Mesendoderm (in vitro differentiated cells): Measurements from ENCODE around the gene PIK3AP1.

Source experiments
- DNase-seq: peaks from one replicate; pipeline ENCODE4 v3.0.0; 2013
- H2AK5ac ChIP-seq: 2 replicates; pipeline ENCODE4 v1.6.1; 2013; ENCODE audit warnings: low read length, inconsistent platforms
- H2BK120ac ChIP-seq: 2 replicates; pipeline ENCODE4 v1.6.1; 2013; ENCODE audit warnings: low read depth, mild to moderate bottlenecking, low read length, moderate library complexity, mixed read lengths
- H2BK15ac ChIP-seq: replicated peaks from 2 replicates; pipeline ENCODE4 v1.6.1; 2013; ENCODE audit warnings: low read depth, mild to moderate bottlenecking, moderate library complexity
- H2BK5ac ChIP-seq: 2 replicates; pipeline ENCODE4 v1.6.1; 2013; ENCODE audit warnings: low read length, inconsistent platforms
- H3K18ac ChIP-seq: 2 replicates; pipeline ENCODE4 v1.6.1; 2013; ENCODE audit warnings: mild to moderate bottlenecking, low read length, mixed read lengths
- H3K23ac ChIP-seq: one replicate; pipeline ENCODE4 v1.6.1; 2013; ENCODE audit warnings: low read length
- H3K27ac ChIP-seq: 2 replicates; pipeline ENCODE4 v1.5.1; 2013; ENCODE audit warnings: low read depth, mild to moderate bottlenecking, inconsistent platforms, low read length, moderate library complexity
- H3K27me3 ChIP-seq: 2 replicates; pipeline ENCODE4 v1.6.1; 2013; ENCODE audit warnings: low read length, control low read depth, mild to moderate bottlenecking, inconsistent platforms; ENCODE audit not compliant: insufficient read depth, poor library complexity
- H3K36me3 ChIP-seq: 2 replicates; pipeline ENCODE4 v1.6.1; 2013; ENCODE audit warnings: low read length, inconsistent platforms; ENCODE audit not compliant: control insufficient read depth, insufficient read depth
- H3K4ac ChIP-seq: one replicate; pipeline ENCODE4 v1.6.1; 2013; ENCODE audit warnings: low read depth, mild to moderate bottlenecking, low read length, moderate library complexity
- H3K4me1 ChIP-seq: 2 replicates; pipeline ENCODE4 v1.6.1; 2013; ENCODE audit warnings: low read depth, low read length, inconsistent platforms; ENCODE audit not compliant: control insufficient read depth
- H3K4me2 ChIP-seq: 2 replicates; pipeline ENCODE4 v1.6.1; 2013; ENCODE audit warnings: low read length
- H3K4me3 ChIP-seq: 2 replicates; pipeline ENCODE4 v1.5.1; 2013; ENCODE audit warnings: mild to moderate bottlenecking, low read length
- H3K56ac ChIP-seq: one replicate; pipeline ENCODE4 v1.6.1; 2013; ENCODE audit warnings: low read length
- H3K79me1 ChIP-seq: 2 replicates; pipeline ENCODE4 v1.6.1; 2013; ENCODE audit warnings: low read length, inconsistent platforms
- H3K79me2 ChIP-seq: 2 replicates; pipeline ENCODE4 v1.6.1; 2013; ENCODE audit warnings: mild to moderate bottlenecking, low read length; ENCODE audit not compliant: control insufficient read depth, insufficient read depth
- H3K9ac ChIP-seq: 2 replicates; pipeline ENCODE4 v1.6.1; 2013; ENCODE audit warnings: low read length, inconsistent platforms
- H4K5ac ChIP-seq: one replicate; pipeline ENCODE4 v1.6.1; 2013; ENCODE audit warnings: low read length
- H4K8ac ChIP-seq: one replicate; pipeline ENCODE4 v1.6.1; 2013; ENCODE audit warnings: low read depth, mild to moderate bottlenecking, control low read depth, low read length, moderate library complexity
- WGBS: extraction: QIAGEN DNeasy Blood & Tissue Kit; methylation state at CpG from one replicate; pipeline ENCODE4 v1.1.7; 2013; ENCODE audit warnings: low lambda C conversion rate, missing lambda C conversion rate; ENCODE audit not compliant: insufficient coverage; ENCODE audit errors: extremely low coverage; 5-methylcytosine and 5-hydroxymethylcytosine counted together

The PIK3AP1 gene

GRCh38 chr10:96714031-96714590 is 6.2 kb downstream of the PIK3AP1 start:
- Histone ChIP-seq H3K4me1 (no peaks in the 10 kb centered on the region), H3K79me1 (no peaks in the 10 kb centered on the region), H3K56ac (no peak overlapping the region), H2BK120ac (no peak overlapping the region), H3K27ac (no peak overlapping the region), H3K4me2 (no peak overlapping the region), H3K23ac (no peak overlapping the region), H2BK15ac (no peak overlapping the region), H3K9ac (no peak overlapping the region), H4K8ac (no peak overlapping the region), H2BK5ac (no peak overlapping the region), H3K36me3 (no peaks in the 10 kb centered on the region), H2AK5ac (no peak overlapping the region), H3K4ac (no peak overlapping the region), H3K79me2 (no peaks in the 10 kb centered on the region), H3K4me3 (no peak overlapping the region), H4K5ac (no peak overlapping the region), H3K18ac (no peak overlapping the region), H3K27me3 (no peaks in the 10 kb centered on the region)
- no peak for DNase-seq
- no CpG with 5 or more reads among the region's 9 CpGs for WGBS

DNA sequence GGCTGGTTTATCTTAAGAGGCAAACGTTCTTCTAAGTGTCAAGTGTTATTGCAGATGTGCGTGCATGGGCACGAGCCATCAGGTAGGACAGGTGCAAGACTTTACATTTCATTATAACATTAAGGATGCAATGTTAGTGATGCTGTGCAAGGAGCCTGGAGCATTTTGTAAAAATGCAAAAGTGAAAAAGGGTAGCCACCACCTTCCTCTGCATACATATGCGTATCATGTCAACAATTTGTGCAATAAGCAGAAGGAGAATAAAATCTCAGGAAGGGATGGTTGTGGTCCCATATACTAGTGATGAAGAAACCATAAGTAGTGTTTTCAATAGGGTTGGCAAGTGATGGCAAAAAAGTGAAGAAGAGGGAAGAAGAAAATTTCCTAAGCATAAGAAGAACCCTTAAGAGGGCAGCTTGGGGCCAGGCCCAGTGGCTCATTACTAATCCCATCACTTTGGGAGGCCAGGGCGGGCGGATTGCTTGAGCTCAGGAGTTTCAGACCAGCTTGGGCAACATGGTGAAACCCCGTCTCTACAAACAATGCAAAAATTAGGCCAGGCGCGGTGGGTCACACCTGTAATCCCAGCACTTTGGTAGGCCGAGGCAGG is 7.5 kb downstream of the PIK3AP1 start:
- Histone ChIP-seq H2AK5ac (no peak overlapping the region), H3K9ac (no peak overlapping the region), H3K27ac (no peak overlapping the region), H2BK15ac (no peak overlapping the region), H3K23ac (no peak overlapping the region), H2BK5ac (no peak overlapping the region), H4K5ac (no peak overlapping the region), H3K56ac (no peak overlapping the region), H2BK120ac (no peak overlapping the region), H4K8ac (no peak overlapping the region), H3K79me1 (no peaks in the 10 kb centered on the region), H3K4ac (no peak overlapping the region), H3K4me2 (no peak overlapping the region), H3K4me1 (no peaks in the 10 kb centered on the region), H3K18ac (no peak overlapping the region), H3K27me3 (no peaks in the 10 kb centered on the region), H3K79me2 (no peaks in the 10 kb centered on the region), H3K4me3 (no peak overlapping the region), H3K36me3 (no peaks in the 10 kb centered on the region)
- DNase-seq: no peak
- WGBS: no CpG with 5 or more reads among the region's 10 CpGs

DNA sequence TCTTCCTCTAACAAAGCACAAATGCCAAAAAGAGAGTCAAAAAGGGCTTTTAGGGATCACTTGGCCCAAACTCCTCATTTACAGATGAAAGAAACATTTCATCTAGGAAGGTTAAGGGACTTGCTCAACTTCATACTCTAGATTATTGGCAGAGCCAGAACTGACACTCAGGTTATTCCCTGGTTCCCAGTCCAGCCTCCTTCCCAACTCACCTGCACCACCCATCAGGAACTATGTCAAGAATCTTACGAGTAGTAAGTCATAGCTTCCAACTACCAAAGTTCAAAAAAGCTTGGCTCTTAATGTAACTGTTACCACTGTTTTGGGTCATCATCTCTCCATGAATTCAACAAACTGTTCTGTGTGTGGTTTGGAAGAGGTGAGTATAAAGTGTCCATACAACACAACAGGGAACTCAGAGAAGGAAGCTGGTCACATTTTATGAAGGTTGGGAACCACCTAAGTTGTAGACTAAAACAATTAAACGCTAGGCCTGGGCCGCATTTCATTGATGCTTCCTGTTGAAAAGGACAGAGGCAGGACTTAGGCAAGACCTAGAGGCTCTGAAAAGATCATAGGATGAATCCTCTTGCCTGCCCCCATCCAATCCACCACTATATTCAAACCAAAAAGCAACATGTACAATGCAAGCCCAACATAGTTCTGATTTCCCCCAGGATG is 9.1 kb downstream of the PIK3AP1 start:
- Histone ChIP-seq H3K79me1 (no peaks in the 10 kb centered on the region), H3K4me1 (no peaks in the 10 kb centered on the region), H2BK5ac (no peak overlapping the region), H2AK5ac (no peak overlapping the region), H3K79me2 (no peaks in the 10 kb centered on the region), H3K27me3 (no peaks in the 10 kb centered on the region), H3K27ac (no peak overlapping the region), H2BK120ac (no peak overlapping the region), H3K23ac (no peak overlapping the region), H4K8ac (no peak overlapping the region), H3K18ac (no peak overlapping the region), H3K4ac (no peak overlapping the region), H3K4me3 (no peak overlapping the region), H3K56ac (no peak overlapping the region), H3K4me2 (no peak overlapping the region), H3K9ac (no peak overlapping the region), H4K5ac (no peak overlapping the region), H2BK15ac (no peak overlapping the region), H3K36me3 (no peaks in the 10 kb centered on the region)
- no peak for DNase-seq
- WGBS: no CpG with 5 or more reads among the region's 3 CpGs

DNA sequence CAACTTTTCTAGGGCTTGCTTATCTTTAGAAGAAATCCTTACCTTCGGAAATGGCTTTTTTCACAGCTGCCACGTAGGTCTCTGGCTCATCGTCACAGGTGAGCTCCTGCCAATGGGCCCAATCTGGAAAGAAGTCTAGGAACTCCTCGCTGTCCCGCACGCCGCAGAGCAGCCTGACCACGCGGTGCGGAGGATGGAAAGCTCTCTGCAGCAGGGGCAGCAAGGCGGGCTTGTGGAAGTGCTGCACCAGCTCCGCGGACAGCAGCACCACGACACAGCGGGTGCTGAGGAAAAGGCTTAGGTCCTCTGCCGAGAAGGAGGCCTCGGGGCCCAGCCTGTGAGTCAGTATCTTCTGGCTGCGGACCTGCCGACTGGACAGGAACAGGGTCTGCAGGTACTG is 10.8 kb downstream of the PIK3AP1 start:
- no peak for DNase-seq
- Histone ChIP-seq H4K8ac (no peak overlapping the region), H2BK15ac (no peak overlapping the region), H3K56ac (no peak overlapping the region), H3K79me2 (no peaks in the 10 kb centered on the region), H3K4ac (no peak overlapping the region), H3K4me1 (no peaks in the 10 kb centered on the region), H3K27ac (no peak overlapping the region), H3K79me1 (no peaks in the 10 kb centered on the region), H4K5ac (no peak overlapping the region), H3K23ac (no peak overlapping the region), H3K9ac (no peak overlapping the region), H3K18ac (no peak overlapping the region), H3K36me3 (no peaks in the 10 kb centered on the region), H2AK5ac (no peak overlapping the region), H3K4me3 (no peak overlapping the region), H3K4me2 (no peak overlapping the region), H2BK120ac (no peak overlapping the region), H3K27me3 (no peaks in the 10 kb centered on the region), H2BK5ac (no peak overlapping the region)
- no CpG with 5 or more reads among the region's 19 CpGs for WGBS

DNA sequence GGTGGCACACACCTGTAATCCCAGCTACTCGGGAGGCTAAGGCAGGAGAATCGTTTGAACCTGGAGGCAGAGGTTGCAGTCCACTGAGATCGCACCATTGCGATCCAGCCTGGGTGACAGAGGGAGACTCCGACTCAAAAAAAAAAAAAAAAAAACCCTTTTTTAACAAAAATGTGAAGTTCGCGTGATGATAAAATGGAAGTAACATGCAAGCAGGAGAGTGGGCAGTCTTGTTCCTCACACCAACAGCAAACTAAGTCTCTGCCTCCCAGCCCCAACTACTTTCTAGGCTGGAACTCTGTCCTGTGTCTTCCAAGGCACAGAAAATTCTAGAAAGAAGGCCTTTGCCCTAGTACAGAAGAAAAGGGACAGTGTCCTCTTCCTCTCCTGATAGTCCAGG is 11.3 kb downstream of the PIK3AP1 start:
- Histone ChIP-seq H3K36me3 (no peaks in the 10 kb centered on the region), H3K79me1 (no peaks in the 10 kb centered on the region), H3K9ac (no peak overlapping the region), H3K27me3 (no peaks in the 10 kb centered on the region), H3K18ac (no peak overlapping the region), H2BK15ac (no peak overlapping the region), H2AK5ac (no peak overlapping the region), H4K5ac (no peak overlapping the region), H3K4me3 (no peak overlapping the region), H3K23ac (no peak overlapping the region), H2BK5ac (no peak overlapping the region), H3K27ac (no peak overlapping the region), H3K4me2 (no peak overlapping the region), H4K8ac (no peak overlapping the region), H3K4me1 (no peaks in the 10 kb centered on the region), H3K79me2 (no peaks in the 10 kb centered on the region), H2BK120ac (no peak overlapping the region), H3K4ac (no peak overlapping the region), H3K56ac (no peak overlapping the region)
- no peak for DNase-seq
- WGBS: no CpG with 5 or more reads among the region's 7 CpGs
